ENCODE measurements around the gene TMEM132C.

The TMEM132C gene

DNA sequence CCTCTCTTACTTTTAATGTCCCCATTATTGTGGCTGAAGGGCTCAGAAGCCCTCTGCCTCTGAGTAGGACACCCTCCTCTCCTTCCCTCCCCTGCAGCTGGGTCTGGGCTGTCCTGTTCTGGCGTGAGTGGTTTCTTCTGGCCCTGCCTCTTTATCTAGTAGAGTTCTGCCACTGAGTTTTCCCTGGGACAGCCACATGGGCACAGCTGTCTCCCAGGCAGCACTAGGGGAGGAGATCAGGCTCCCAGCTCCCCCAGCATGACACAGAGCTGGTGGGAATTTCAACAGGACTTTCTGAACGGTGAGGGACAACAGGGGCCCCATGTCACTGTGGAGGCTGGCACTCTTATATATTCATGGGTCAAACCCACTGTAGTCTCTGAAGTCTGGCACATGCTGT is 21.4 kb downstream of the TMEM132C start:
- DNase-seq (ENCODE audit: low read depth in 1 of 2, low spot score in 1 of 2), result no peak

DNA sequence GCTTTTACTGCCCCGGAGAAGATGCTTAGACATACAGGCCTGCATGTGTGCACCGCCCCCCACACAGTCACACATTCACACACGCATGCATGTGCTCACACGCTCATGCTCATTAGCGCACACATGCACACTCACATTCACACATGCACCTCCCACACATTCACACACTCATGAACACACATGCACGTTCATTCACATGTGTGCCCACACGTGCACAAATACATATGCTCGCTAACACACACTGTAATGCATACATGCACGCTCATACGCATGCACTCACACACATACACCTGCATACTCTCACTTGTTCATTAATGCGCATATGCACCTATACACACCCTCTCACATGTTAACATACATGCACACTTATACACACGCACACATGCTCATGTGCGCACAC is 21.9 kb downstream of the TMEM132C start:
- DNase-seq (ENCODE audit: low read depth in 1 of 2, low spot score in 1 of 2), result no peak

DNA sequence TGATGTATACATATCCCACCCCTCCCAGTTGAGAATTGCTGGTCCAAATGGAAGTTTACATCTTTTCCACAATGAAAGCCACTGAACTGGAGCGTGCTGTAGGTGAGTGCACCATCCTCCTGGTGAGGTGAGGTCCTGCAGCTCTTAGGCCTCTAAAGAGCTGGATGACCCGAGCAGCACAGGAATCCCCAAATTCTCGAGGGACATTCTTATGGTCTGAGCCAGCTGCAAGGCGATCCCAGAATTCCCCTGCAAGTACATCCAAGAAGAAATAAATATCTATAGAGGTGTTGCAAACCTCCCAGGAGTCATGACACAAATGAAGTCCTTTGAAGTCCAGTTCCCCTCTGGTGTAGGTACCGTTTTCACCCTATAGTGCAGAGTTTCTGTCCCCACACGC is 24.0 kb downstream of the TMEM132C start:
- DNase-seq (ENCODE audit: low read depth in 1 of 2, low spot score in 1 of 2), result no peak

DNA sequence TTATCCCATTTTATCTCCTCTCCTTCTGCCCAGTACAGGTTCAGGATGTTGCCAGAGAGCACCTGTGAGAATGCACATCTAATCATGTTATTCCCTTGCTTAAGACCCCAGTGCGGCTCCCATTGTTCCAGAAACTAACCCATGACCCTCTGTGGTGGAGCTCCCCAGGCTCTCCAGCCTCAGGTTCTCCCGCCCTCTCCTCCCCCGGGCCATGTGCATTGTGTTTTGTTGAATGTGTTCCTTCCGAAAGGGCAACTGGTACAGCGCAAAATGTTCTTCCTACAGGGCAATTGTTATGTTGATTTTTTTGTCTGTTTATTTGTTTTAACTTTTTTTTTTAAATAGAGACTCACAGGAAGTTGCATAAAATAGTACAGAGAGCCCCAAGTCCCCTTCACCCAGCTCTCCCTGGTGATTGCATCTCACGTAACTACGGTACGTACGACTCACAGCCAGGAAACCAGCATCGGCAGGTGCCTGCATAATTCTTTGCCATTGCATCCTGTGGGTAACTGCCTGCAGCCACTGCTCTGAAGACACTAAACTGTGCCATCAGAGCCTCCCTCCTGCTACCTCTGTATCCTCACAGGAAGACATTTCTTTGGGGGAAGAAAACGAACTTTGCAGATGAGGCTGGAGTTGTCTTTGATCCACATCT is 31.2 kb downstream of the TMEM132C start:
- DNase-seq (ENCODE audit: low read depth in 1 of 2, low spot score in 1 of 2), result no peak

DNA sequence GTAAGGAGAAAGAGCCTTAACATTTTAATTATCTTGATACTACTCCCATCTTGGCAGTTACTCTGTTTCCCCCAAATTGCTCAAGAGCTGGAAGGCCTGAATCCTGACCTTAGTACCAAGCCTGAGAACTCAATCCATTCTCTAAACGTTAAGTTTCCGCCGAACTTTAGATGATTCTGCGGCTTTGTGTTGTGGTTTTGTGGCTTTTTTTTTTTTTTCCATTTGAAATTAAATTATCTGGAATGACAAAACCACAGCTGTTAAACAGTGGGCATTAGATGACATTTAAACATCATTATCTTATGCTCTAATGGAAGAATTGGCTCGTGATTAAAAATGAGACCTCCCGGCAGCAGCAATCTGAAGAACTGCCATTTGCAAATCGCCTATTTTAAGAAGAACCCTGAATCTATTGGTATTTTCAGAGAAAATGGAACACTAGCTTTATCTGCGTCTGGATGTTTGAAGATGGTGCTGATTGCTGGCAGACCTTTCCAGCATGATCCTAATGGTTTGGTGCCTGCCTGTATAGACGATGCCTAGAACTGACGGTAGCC is 38.4 kb downstream of the TMEM132C start:
- DNase-seq (ENCODE audit: low read depth in 1 of 2, low spot score in 1 of 2), result no peak

DNA sequence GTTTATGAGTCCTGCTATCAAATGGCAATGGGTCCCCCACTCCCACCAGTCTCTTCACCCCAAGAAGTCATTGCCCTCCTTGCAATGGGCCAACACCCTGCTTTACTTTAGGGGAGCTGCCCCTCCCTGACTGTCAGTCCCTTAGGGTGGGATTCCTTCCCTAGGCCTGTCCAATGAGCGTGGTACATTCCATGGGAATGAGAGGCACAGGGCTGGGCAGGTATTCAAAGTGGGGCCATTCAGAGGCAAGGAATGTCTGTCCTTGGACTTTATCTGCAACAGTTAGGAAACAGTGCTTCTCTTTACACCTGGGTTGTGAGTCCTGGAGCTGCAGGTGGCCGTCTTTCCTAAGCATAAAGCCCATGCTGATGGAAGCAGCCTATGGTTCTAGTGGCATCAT is 40.8 kb downstream of the TMEM132C start:
- DNase-seq (ENCODE audit: low read depth in 1 of 2, low spot score in 1 of 2), result no peak

DNA sequence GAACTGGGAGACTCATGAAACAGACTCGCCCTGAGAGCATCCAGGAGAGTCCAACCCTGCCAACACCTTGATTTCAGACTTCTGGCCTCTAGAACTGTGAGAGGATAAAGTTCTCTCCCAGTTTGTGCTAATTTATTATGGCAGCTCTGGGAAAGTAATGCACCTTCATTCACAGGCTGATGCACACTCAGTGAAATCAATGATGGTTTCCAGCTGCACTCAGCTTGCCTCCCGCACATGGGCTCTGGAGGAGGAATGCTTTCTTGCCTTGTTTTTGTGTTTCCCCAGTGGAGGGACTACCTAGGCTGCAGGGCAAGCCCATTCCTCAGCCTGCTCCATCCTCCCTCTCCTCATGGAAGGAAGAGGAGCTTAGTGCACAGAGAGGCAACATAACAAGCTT is 45.7 kb downstream of the TMEM132C start:
- no peak for DNase-seq (ENCODE audit: low read depth in 1 of 2, low spot score in 1 of 2)

DNA sequence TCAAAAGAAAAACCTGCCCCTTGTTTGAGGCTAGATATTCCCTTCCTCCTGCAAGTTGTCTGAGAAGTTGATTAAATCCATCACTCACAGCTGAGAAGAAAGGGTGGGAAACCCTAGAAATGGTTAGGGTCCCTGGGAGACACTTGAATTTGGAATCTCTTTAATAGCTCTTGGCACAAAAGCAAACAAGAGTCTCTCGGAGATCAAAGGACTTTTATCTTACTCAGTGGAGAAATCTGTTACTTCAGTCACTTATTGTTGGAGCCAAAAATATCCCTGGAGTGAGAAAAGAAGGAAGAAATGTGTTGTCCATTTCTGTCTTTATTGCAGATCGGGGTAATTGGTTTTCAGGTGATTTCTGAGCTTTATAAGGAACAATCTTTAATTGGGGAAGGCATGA is 47.0 kb downstream of the TMEM132C start:
- no peak for DNase-seq (ENCODE audit: low read depth in 1 of 2, low spot score in 1 of 2)

DNA sequence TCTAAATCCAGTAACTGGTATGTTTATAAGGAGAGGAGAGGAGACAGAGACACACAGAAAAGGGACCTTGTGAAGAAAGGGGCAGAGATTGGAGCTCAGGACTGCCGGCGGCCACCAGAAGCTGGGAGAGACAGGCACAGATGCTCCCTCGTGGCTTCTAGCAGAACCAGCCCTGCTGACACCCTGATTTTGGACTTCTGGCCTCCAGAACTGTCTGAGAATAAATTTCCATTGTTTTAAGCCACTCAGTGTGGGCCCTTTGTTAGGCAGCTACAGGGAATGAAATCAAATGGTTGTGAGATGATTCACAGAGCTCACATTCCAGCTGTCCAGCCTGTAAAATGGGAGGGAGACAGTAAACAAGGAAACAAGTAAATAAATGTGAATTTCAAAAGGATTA is 47.6 kb downstream of the TMEM132C start:
- no peak for DNase-seq (ENCODE audit: low read depth in 1 of 2, low spot score in 1 of 2)

DNA sequence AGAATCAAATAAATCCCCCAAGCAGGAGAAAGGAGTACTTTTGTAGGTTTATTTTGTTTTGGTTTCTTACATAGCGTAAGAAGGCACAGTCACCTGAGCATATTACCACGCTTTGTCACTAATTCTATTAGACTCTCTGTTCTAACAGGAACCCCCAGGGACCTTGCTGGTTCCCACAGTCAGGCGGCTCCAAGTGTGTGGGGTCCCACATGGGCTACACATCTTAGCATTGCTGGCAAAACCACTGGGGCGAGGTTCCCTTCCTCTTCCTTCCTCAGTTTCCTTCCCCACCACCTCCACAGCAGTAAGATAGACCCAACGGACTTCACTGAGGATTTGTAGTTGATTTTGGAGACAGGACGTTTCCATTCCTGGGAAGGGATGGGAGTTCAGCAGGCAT is 49.1 kb downstream of the TMEM132C start:
- no peak for DNase-seq (ENCODE audit: low read depth in 1 of 2, low spot score in 1 of 2)

DNA sequence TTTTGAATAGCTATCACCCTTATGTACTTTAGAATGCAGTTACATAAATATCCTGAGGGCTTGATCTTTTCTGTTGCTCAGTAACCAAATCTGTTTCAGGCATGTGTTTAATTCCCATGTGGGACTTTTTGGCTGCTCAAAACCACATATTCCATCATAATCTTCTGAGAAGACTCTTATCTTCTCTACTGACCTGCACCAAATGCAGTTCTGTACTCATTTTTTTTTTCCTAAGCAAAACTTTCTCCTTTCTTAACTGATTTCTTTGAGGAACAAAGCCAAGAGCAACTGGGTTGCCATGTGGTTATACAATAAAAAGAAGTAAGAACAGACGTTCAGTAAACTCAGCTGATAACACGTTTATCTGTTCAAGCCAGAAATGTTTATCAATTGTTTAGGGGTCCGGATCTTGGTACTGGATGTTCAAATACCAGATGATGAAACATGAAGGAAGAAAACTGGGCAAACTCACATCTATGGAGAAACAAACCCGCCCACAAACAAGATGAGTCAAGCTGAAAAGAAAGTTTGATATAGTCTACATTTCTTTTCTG is 50.1 kb downstream of the TMEM132C start:
- DNase-seq (ENCODE audit: low read depth in 1 of 2, low spot score in 1 of 2), result no peak

DNA sequence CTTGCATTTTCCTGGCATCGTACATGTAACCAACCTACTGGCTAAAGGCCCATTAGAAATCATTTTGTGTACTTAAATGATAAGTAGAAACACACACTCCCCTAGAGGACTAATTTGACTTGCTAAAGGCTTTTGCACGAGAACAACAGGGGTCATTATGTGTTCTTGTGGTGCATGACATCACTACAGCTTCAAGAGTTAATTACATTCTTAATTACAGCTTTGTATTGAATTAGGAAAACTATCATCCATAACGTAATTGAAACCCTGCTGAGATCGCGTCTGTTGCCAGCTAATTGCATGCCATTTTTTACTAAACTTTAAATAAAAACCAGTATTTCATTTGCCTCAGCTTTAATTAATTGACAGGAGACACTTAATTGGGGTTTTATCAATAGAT is 51.4 kb downstream of the TMEM132C start:
- DNase-seq (ENCODE audit: low read depth in 1 of 2, low spot score in 1 of 2), result no peak

DNA sequence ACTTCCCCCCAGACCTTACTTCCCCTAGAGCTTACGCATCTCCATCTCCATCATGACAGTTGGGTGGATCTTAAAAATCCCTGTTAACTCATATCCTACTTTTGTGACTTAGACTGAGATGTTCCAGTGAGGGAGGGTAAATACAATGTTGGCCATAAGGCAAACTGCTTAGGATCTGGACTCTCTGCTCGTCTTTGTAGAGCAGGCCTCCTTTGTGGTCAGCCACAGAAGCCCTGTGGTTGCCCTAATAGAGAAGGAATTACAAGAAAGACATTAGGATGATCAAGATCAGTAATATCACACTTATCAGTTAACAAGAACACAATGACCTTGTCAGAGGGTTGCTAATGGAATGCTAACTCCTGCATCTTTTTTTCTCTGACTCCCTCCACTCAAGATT is 52.0 kb downstream of the TMEM132C start:
- DNase-seq (ENCODE audit: low read depth in 1 of 2, low spot score in 1 of 2), result no peak

DNA sequence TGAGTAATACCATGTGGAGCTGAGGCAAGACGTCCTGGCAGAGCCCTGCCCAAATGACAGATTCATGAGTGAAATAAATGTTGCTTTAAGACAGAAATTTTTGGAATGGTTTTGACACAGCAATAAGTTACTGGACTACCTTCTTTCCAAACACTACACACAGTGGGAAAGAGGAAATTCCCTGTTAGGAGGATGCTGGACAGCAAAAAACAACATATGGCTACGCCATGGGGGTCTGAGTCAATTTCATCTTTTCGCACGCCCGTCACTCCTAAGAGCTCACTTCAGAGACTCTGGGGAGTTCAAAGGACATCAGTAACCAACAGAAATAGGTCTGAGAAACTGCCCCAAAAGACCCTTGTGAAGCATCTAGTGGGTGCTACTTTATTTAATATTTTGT is 55.4 kb downstream of the TMEM132C start:
- no peak for DNase-seq (ENCODE audit: low read depth in 1 of 2, low spot score in 1 of 2)

DNA sequence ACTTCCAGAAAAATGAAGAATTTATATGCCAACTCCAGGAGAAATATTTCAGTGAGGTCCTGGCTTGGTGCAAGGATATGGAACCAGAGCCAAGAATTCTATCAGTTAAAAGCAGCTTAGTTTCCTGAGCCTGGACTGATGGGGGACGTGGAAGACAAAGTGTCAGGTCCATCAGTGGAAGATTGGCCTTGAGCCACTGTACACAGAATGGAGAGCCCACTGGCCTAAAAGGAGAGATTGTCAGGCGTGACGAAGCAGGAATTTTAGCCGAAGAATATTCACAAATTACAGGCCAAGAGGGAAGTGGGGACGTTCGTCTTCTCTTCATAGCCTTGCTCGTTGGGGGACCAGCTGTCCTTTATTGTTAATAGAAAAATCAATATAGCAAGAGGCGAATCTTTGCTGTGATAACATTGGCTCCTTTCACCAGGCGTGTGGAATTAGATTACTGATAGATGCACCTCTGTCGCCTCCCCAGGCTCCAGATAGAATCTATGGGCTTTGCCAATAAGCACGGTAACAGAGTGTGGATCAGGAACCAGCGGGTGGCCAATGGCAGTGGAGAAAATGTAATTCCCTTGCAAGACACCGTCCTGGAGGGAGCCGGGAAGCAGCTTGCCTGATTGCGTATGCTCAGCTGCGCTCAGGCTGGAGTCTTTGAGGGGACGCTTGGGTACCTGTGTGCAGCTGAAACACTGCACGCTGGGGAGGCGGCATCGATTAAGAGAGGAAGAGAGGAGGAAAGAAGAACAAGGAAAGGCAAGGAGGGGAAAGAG is 56.4 kb downstream of the TMEM132C start:
- no peak for DNase-seq (ENCODE audit: low read depth in 1 of 2, low spot score in 1 of 2)

DNA sequence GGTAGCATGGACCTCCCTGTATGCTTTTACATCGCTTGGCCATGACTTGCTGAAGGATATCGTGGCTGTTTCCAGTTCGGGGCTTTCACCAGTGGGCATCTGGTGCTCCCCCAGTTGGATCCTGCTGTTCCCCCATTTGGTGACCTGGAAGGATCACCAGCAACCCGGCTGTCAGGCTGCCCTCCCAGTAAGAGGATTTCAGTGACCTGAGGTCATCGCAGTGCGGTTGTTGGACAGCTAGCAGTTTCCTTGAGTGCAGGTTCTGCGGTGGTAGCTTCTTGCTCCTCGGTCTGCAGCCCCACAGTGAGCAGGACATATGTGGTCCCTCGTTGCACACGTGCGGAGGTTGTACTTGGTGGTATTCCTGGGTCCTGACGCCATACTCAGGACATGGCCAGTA is 58.7 kb downstream of the TMEM132C start:
- no peak for DNase-seq (ENCODE audit: low read depth in 1 of 2, low spot score in 1 of 2)

DNA sequence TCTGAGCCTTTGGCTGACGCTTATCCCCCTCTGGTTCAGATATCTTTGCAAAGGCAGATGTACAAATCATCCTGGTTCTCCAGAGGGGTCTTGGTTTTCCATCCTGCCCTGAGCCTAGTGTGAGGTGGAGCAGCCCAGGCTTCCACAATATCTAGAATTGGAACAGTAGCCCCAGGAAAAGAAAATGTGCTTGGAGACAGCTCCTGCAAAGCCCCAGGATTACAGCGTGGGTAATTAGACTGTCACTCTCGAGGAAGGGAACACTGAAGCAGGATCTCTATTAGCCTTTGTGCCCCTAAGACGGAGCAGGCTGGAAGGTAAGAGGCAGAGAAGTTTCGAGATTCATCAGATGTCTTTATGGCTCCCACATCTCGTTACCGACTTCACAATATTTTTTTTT is 59.4 kb downstream of the TMEM132C start:
- DNase-seq (ENCODE audit: low read depth in 1 of 2, low spot score in 1 of 2), result no peak

DNA sequence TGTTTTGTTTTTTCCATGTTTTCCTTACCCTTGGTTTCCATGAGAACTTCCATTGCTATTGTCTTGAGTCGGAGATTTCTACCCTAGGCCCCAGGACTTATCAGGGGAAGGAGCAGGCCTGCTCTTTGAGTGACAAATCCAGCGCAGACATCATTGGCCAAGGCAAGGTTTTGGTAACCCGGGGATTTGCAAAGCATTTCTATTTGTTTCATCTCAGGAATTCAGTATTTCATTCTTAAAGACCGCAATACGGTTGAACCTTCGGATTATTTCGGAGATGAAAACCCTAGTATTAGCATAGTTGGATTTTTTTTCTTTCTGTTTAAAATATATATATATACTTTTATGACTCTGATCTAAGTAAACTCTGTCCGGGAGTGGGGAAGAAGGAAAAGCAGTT is 62.0 kb downstream of the TMEM132C start:
- no peak for DNase-seq (ENCODE audit: low read depth in 1 of 2, low spot score in 1 of 2)

DNA sequence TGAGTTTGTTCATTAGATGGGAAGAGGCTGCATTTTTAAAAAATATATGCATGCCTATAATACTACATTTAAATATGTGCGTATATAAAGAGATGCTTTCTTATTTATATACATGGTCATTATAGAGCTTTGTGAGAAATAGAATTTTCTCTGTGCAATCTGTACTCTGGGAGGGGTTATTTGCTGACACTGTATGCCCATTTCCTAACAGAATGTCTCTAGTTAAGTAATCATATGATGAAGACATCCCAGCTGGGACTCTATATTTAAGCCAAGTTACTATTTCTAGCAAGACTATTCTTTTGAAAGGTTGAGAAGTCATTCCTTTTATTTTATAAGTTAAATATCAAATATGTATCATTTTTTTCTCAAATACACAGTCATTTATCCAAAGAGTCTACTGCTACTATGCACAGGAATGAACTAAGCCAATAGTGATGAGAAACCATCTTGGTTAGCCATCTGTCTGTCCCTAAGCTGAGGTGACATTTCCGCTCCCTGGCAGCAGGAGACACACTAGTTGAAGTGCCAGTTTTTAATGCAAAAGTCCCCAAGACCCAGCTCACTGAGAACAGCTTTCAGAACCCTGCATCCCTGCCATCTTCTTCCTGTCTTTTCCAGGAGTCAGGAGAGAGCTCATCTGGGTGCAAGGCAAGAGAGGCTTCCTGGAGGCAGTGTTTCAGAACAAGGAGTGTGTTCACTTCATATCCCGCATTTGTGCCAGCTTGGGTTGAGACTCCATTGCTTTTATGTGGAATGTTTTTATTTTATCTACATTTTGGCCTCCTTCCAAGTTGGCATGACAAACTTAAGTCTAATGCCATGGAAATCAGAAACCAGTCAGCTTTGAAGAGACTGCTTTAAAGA is 69.5 kb downstream of the TMEM132C start:
- DNase-seq (ENCODE audit: low read depth in 1 of 2, low spot score in 1 of 2), result no peak

DNA sequence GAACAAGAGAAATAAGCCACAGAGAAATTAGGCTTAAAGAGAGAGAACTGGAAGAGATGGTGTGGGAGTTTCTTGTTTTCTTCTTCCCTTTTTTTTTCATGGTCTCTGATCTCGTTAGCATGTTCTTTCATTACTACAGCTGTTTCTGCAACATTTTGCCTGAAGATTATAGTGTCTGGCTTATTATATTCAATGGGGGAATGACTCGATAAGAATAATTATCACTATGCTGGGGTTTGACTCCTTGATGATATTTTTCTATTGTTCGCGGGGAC is 70.0 kb downstream of the TMEM132C start:
- no peak for DNase-seq (ENCODE audit: low read depth in 1 of 2, low spot score in 1 of 2)

DNA sequence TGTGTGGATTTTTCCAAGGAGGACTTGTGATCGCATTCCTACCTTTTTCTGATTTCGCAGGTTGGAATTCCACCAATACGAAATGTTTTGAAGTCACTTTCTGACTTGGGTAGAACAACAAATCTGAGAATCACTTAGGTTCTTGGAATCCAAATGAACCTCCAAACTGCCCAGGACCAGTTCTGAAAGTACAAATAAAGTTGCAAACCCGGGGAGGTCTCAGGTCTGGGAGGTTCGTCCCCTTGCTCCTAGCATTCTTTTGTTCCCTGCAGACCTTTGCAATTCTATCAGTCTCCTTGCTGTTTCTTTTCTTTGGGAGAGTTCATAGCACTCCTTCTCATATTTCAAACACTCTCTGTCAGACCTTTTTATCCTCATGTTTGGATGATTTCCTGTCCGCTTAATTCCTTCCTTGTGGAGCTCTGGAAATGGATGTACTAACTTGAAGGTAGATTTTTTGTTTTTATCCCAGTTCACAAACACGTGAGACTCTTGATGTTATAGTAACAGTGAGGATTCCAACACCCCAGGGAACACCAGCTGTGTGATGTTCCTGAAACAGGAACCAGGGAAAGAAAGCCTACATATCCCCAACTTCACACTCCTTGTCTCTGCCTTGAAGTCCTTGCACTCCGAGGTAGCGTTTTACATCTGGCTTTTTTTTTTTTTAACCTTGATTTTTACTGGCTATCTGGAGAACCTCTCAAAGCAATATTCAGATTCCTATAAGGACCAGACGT is 70.6 kb downstream of the TMEM132C start:
- DNase-seq (ENCODE audit: low read depth in 1 of 2, low spot score in 1 of 2), result no peak

Measured in activated T-helper 1 cell treated with anti-CD3 and anti-CD28 coated beads, Interleukin-2, amount 50 U/mL, for 16 hours (primary cell).